Memory B cell (primary cell): ENCODE measurements around the gene ALOX12B.
"Not testable (repeated sequence)": the region's sequence is repeated elsewhere in the genome, so short reads cannot be mapped to it uniquely, and the experiment has no call there.

Experiments
- ATAC-seq: fragments of 150-1000 bp; cut with Tn5 transposase; 2 replicates; pipeline ENCODE4 v1.10.0; 2021; ENCODE audit warnings: low read depth, mild to moderate bottlenecking, moderate library complexity
- DNase-seq, 2 donors: peaks; one replicate each; pipeline ENCODE4 v3.0.0; 2022; ENCODE audit warnings: low spot score in 2 of 2
- H3K27ac Mint-ChIP-seq: one replicate; pipeline ENCODE4 v1.8.0; 2022; ENCODE audit warnings: mild to moderate bottlenecking, moderate library complexity, mixed read lengths
- H3K27me3 Mint-ChIP-seq: one replicate; pipeline ENCODE4 v1.8.0; 2022; ENCODE audit warnings: mixed read lengths
- H3K36me3 Mint-ChIP-seq: one replicate; pipeline ENCODE4 v1.8.0; 2022; ENCODE audit warnings: mild to moderate bottlenecking, mixed read lengths
- H3K4me1 Mint-ChIP-seq: one replicate; pipeline ENCODE4 v1.8.0; 2022; ENCODE audit warnings: mixed read lengths
- H3K4me3 Mint-ChIP-seq: one replicate; pipeline ENCODE4 v1.8.0; 2022; ENCODE audit warnings: mild to moderate bottlenecking, moderate library complexity, mixed read lengths
- H3K9me3 Mint-ChIP-seq: one replicate; pipeline ENCODE4 v1.8.0; 2022; ENCODE audit warnings: mixed read lengths

The ALOX12B gene

DNA sequence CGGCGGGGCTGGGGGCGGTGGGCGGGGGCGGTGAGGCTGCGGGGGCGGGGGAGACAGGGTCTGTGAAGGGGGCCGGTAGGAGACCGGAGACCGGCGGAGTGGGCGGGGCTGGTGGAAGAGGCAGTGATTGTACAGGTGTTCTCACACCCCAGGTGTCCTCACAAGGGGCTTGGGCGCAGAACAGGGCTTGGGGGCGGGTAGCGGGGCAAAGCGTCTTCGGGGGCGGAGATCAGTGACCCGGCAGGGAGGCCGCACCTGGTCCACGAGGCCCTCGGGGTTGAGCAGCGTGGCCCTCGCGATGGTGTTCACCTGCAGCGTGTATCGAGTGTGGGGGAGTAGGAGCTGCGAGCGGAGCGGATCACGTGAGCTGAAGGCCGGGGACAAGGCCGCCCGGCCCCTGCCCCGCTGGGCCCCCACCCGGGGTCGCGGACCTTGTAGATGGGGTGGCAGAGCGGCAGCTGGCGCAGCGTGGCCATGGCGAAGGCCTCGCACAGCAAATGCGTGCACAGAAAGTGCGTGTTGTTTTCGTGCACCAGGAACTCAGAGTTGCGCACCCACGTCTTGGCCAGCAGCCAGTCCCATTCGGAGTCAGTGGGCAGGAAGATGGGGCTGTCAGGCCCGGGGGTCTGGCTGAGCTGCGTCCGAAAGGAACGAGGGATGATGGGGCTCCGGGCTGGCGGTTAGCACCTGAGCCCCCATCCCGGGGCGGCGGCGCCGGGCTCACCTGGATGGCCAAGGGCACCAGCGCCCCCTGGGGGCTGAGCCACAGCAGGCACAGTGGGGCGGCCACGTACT is 22.3 kb upstream of the ALOX12B start:
- Mint-ChIP-seq H3K4me3 (peak overlapping the region; percentile 55), H3K9me3 (no peaks in the 10 kb centered on the region), H3K27me3 (peaks cover 25% of the 10 kb centered on the region), H3K36me3 (no peaks in the 10 kb centered on the region), H3K4me1 (peaks cover 7% of the 10 kb centered on the region), H3K27ac (no peak overlapping the region)
- ATAC-seq, result peak; percentile 97
- DNase-seq, result peak; percentile 85 to 90

DNA sequence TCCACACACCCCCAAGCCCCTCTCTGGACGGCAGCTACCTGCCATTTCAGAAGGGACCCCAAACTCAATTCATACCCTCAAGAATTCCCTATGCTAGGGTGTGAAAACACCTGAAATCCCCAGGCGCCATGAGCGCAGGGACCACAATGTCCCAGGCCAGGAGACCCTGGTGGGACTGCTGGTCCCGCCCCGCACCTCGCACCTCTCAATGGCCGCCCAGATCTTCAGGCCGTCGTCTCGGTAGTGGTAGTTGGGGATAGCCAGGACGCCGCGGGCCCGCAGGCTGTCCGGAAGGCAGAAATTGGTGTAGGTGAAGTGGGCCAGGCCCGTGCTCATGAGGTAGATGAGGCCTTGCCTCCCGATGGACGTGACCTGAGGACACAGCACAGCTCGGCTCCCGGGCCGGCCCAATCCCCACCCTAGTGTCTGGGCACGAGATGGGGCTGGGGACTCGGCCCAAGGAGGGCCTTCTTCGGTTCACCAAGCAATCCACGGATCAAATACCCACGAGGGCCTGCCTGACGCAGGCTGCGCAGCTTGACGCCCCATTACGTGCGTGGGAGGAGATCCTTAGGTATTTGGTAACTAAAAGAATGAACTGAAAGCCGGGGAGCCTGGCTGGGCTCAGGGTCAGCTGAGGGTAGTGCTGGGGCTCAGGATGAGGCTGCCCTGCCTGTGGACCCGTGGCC is 21.6 kb upstream of the ALOX12B start:
- ATAC-seq (no peak), DNase-seq (no peak)
- Mint-ChIP-seq H3K4me3 (peak overlapping the region; percentile 45), H3K36me3 (no peaks in the 10 kb centered on the region), H3K4me1 (peaks cover 7% of the 10 kb centered on the region), H3K9me3 (no peaks in the 10 kb centered on the region), H3K27ac (no peak overlapping the region), H3K27me3 (peaks cover 19% of the 10 kb centered on the region)

DNA sequence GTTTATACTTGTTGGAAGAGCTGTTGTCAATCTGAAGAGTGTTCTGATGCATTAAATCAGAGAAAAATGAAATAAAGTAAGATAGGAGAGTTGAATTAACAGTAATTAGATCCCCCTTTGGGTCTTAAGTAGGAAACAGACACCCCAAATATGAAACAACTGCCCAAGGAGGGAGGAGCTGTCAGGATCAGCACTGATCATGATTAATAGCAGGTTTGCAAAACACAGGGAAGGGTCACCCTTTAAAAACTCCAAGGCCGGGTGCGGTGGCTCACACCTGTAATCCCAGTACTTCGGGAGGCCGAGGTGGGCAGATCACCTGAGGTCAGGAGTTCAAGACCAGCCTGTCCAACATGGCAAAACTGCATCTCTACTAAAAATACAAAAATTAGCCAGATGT is 19.5 kb upstream of the ALOX12B start:
- H3K36me3 Mint-ChIP-seq, ATAC-seq, H3K27me3 Mint-ChIP-seq, H3K4me1 Mint-ChIP-seq, H3K4me3 Mint-ChIP-seq, DNase-seq, H3K9me3 Mint-ChIP-seq, H3K27ac Mint-ChIP-seq: not testable (repeated sequence)

GRCh38 chr17:8105957-8106398 is 18.5 kb upstream of the ALOX12B start:
- no peak overlapping the region for H3K4me3 Mint-ChIP-seq

GRCh38 chr17:8104911-8105310 is 17.4 kb upstream of the ALOX12B start:
- H3K9me3 Mint-ChIP-seq, result no peaks in the 10 kb centered on the region
- no peaks in the 10 kb centered on the region for H3K36me3 Mint-ChIP-seq
- no peak for DNase-seq
- H3K4me1 Mint-ChIP-seq, result peaks cover 4% of the 10 kb centered on the region
- H3K4me3 Mint-ChIP-seq, result no peak overlapping the region
- no peak for ATAC-seq
- no peak overlapping the region for H3K27ac Mint-ChIP-seq
- no peaks in the 10 kb centered on the region for H3K27me3 Mint-ChIP-seq

More at GRCh38 chr17:8105957-8106398, 18.5 kb upstream of the ALOX12B start:
- Mint-ChIP-seq H3K27ac (no peak overlapping the region), H3K36me3 (no peaks in the 10 kb centered on the region), H3K4me1 (peaks cover 5% of the 10 kb centered on the region), H3K27me3 (peaks cover 4% of the 10 kb centered on the region), H3K9me3 (no peaks in the 10 kb centered on the region)
- DNase-seq, result no peak
- no peak for ATAC-seq

- no peaks in the 10 kb centered on the region for H3K36me3 Mint-ChIP-seq
- H3K27ac Mint-ChIP-seq, result no peak overlapping the region
- no peaks in the 10 kb centered on the region for H3K9me3 Mint-ChIP-seq
- DNase-seq (no peak), ATAC-seq (no peak)
- no peaks in the 10 kb centered on the region for H3K27me3 Mint-ChIP-seq
- no peak overlapping the region for H3K4me3 Mint-ChIP-seq
- peaks cover 4% of the 10 kb centered on the region for H3K4me1 Mint-ChIP-seq
These were observed 16.0 kb upstream of the ALOX12B start for GRCh38 chr17:8103549-8103948.

DNA sequence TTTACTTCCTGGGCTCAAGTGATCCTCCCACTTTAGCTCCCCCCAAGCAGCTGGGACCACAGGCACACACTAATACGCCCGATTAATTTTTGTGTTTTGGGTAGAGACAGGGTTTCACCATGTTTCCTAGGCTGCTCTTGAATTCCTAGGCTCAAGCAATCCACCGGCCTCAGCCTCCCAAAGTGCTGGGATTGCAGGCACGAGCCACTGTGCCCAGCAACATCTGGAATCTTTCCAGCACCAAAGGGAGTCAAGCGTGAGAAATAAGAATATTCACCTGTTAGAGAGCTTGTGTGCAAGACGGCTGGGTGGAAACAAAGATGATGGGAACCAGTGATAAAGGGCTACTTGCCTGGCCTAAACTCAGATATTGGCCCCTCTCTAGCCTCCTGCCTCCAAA is 14.2 kb upstream of the ALOX12B start:
- DNase-seq, result no peak
- H3K4me1 Mint-ChIP-seq, result peaks cover 8% of the 10 kb centered on the region
- no peaks in the 10 kb centered on the region for H3K36me3 Mint-ChIP-seq
- peaks cover 2% of the 10 kb centered on the region for H3K27me3 Mint-ChIP-seq
- H3K9me3 Mint-ChIP-seq, result no peaks in the 10 kb centered on the region
- no peak overlapping the region for H3K4me3 Mint-ChIP-seq
- ATAC-seq, result no peak
- no peak overlapping the region for H3K27ac Mint-ChIP-seq

DNA sequence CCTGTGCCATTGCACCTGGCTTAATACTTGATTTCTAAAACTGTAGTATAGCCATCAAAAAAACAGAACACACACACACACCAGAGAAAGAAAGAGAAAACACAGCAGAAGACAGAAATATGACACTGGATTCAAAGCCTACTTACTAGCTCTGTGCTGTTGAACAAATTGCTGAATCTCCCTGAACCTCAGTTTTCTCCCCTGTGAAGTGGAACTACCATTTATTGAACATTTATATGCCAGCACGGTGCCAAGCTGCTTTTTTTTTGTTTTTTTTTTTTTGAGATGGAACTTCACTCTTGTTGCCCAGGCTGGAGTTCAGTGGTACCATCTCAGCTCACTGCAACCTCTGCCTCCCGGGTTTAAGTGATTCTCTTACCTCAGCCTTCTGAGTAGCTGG is 13.2 kb upstream of the ALOX12B start:
- H3K27ac Mint-ChIP-seq, result no peak overlapping the region
- no peak overlapping the region for H3K4me3 Mint-ChIP-seq
- DNase-seq, result no peak
- no peak for ATAC-seq
- H3K4me1 Mint-ChIP-seq, result peaks cover 8% of the 10 kb centered on the region
- no peaks in the 10 kb centered on the region for H3K9me3 Mint-ChIP-seq
- H3K36me3 Mint-ChIP-seq, result no peaks in the 10 kb centered on the region
- H3K27me3 Mint-ChIP-seq, result peaks cover 2% of the 10 kb centered on the region

DNA sequence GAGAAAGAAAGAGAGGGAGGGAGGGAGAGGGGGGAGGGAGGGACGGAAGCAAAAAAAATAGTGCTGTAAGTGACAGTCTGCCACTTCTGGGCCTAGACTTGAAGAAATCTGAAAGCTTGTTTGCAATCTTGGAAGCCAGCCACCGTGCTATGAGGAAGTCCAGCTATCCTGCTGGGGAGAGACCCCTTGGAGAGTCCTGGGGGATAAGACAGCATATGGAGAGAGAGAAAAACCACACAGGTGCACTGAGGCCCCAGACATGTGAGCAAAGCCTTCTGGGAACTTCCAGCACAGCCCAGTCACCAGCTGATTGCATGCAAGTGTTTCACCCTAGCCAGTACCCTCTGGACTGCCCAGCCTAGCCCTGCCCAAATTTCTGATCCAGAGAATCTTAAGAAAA is 12.6 kb upstream of the ALOX12B start:
- H3K4me1 Mint-ChIP-seq, result peaks cover 5% of the 10 kb centered on the region
- ATAC-seq (no peak), DNase-seq (no peak)
- H3K27me3 Mint-ChIP-seq, result peaks cover 2% of the 10 kb centered on the region
- no peak overlapping the region for H3K27ac Mint-ChIP-seq
- no peaks in the 10 kb centered on the region for H3K9me3 Mint-ChIP-seq
- H3K4me3 Mint-ChIP-seq, result no peak overlapping the region
- H3K36me3 Mint-ChIP-seq, result no peaks in the 10 kb centered on the region

GRCh38 chr17:8096541-8096940 is 9.0 kb upstream of the ALOX12B start:
- no peak overlapping the region for H3K4me3 Mint-ChIP-seq
- peaks cover 14% of the 10 kb centered on the region for H3K4me1 Mint-ChIP-seq
- peaks cover 2% of the 10 kb centered on the region for H3K27me3 Mint-ChIP-seq
- H3K27ac Mint-ChIP-seq, result no peak overlapping the region
- ATAC-seq (no peak), DNase-seq (no peak)
- H3K9me3 Mint-ChIP-seq, result no peaks in the 10 kb centered on the region
- H3K36me3 Mint-ChIP-seq, result no peaks in the 10 kb centered on the region

GRCh38 chr17:8095361-8095760 is 7.8 kb upstream of the ALOX12B start:
- Mint-ChIP-seq H3K36me3 (no peaks in the 10 kb centered on the region), H3K4me1 (peaks cover 26% of the 10 kb centered on the region), H3K4me3 (no peak overlapping the region), H3K27me3 (peaks cover 2% of the 10 kb centered on the region), H3K27ac (no peak overlapping the region), H3K9me3 (no peaks in the 10 kb centered on the region)
- no peak for ATAC-seq
- no peak for DNase-seq

DNA sequence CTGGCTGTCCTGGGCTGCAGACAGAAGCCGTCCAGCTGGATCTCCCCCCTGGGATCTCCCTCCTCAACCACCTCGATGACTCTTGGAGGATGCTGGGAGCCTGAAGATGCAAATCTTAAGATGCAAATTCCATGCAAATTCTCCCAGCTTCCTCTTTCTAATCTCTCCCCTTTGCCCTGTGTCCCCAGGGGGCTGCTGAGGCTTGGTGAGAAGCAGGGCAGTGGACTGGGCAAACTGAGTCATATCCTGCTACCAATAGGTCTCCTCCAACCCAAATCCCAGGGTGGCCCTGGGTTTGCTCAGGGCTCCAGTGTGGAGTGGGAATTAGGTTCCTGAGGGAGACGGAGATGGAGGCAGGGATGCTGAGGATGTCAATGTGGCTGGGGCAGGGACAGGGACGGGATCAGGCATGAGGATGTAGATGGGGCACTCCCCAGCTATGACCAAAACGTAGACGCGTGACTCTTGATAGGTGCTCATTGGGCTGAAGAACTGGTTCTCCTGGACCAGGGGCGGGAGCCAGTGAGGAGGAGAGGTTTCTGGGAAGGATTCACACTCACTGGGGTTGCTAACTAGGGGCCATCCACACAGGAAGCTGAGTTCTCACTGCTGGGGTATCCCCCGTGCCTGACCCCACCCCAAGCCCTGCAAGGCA is 3.6 kb upstream of the ALOX12B start:
- H3K36me3 Mint-ChIP-seq, result no peaks in the 10 kb centered on the region
- H3K4me3 Mint-ChIP-seq, result peak overlapping the region; percentile 71
- H3K27me3 Mint-ChIP-seq, result peaks cover 5% of the 10 kb centered on the region
- ATAC-seq (peak; percentile 93), DNase-seq (peak; percentile 59 to 74)
- H3K4me1 Mint-ChIP-seq, result peaks cover 34% of the 10 kb centered on the region
- H3K9me3 Mint-ChIP-seq, result no peaks in the 10 kb centered on the region
- H3K27ac Mint-ChIP-seq, result peak overlapping the region; percentile 87

DNA sequence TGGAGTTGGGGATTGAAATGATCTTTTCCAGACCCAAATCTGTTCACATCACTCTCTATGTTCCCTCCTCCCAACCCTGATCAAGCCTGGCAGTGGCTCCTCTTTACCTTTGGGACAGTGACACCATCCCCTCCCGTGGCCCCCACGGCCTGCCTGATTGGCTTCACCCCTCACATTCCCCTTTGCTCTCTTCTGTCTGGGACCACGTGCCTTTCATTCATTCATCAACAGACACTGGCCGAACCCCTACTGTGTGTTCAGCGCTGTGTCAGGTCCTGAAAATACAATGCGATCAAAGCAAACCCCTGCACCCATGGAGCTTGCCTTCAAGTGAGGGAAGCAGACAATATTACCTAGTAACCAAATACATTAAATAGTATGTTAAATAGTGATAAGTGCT is 2.2 kb upstream of the ALOX12B start:
- H3K27me3 Mint-ChIP-seq, result peaks cover 5% of the 10 kb centered on the region
- DNase-seq (no peak), ATAC-seq (no peak)
- no peaks in the 10 kb centered on the region for H3K36me3 Mint-ChIP-seq
- no peak overlapping the region for H3K4me3 Mint-ChIP-seq
- peaks cover 34% of the 10 kb centered on the region for H3K4me1 Mint-ChIP-seq
- no peak overlapping the region for H3K27ac Mint-ChIP-seq
- no peaks in the 10 kb centered on the region for H3K9me3 Mint-ChIP-seq

GRCh38 chr17:8087952-8088230 is 375 bp upstream of the ALOX12B start:
- Mint-ChIP-seq H3K27ac (no peak overlapping the region), H3K36me3 (no peaks in the 10 kb centered on the region), H3K4me3 (no peak overlapping the region), H3K9me3 (no peaks in the 10 kb centered on the region), H3K27me3 (peaks cover 5% of the 10 kb centered on the region), H3K4me1 (peaks cover 28% of the 10 kb centered on the region)
- no peak for ATAC-seq
- DNase-seq, result no peak
